ENCODE measurements around the gene CXCL17.
A peak's percentile ranks its signal among the peaks of the same experiment; 100 is the strongest.
"Not testable (repeated sequence)": the region's sequence is repeated elsewhere in the genome, so short reads cannot be mapped to it uniquely, and the experiment has no call there.

The CXCL17 gene

GRCh38 chr19:42466521-42467182 is 23.9 kb upstream of the CXCL17 start:
- peak in 1 of 10 donors; percentile 10 for DNase-seq
- intact Hi-C loops (cut with DNase I): no loop called here

- DNase-seq: no peak
- intact Hi-C loops (cut with DNase I): no loop called here
Measured at GRCh38 chr19:42465827-42466280, 23.1 kb upstream of the CXCL17 start.

DNA sequence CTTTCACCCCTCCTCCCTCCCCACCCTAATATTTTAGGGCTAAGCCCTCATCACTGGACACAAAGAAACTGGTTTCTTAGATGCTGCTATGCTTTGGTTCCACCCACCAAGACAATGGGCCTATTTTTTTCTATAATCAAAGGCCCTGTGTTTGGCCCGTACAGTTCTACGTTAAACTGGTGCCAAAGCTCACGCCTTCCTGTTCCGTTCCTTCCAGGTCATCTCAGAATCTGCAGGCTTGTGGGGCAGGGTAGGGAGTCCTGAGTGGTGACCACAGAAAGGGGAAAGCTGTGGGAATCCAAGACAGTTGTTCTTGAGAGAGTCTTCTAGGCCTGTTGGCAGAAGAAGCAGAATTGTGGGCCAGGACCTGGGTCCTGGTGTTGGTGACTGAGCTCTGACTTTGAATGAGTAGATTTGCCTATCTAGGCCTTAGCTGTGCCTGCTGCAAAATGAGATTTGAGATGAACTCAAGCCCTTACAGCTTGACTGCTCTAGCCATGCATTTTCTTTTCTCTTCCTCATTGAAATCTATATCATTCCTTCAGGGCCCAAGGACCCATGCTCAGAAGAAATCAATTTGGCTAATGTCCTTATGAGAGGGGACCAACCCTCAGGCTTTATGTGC is 19.1 kb upstream of the CXCL17 start:
- intact Hi-C loops (cut with DNase I): no loop called here
- peak in 8 of 10 donors; percentile 25 to 93 (median 58) for DNase-seq

DNA sequence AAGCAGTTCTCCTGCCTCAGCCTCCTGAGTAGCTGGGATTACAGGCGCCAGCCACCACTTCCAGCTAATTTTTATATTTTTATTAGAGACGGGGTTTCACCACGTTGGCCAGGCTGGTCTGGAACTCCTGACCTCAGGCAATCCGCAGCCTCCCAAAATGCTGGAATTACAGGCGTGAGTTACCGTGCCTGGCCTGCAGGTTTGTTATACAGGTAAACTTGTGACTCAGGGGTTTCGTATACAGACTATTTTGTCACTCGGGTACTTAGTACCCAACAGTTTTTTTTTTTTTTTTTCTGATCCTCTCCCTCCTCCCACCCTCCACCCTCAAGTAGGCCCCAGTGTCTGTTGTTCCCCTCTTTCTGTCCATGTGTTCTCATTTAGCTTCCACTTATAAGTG is 18.5 kb upstream of the CXCL17 start:
- intact Hi-C loops (cut with DNase I): not testable (repeated sequence)
- peak in 1 of 10 donors; percentile 27 for DNase-seq

GRCh38 chr19:42459926-42460325 is 17.2 kb upstream of the CXCL17 start:
- DNase-seq: no peak
- intact Hi-C loops (cut with DNase I): no loop called here

DNA sequence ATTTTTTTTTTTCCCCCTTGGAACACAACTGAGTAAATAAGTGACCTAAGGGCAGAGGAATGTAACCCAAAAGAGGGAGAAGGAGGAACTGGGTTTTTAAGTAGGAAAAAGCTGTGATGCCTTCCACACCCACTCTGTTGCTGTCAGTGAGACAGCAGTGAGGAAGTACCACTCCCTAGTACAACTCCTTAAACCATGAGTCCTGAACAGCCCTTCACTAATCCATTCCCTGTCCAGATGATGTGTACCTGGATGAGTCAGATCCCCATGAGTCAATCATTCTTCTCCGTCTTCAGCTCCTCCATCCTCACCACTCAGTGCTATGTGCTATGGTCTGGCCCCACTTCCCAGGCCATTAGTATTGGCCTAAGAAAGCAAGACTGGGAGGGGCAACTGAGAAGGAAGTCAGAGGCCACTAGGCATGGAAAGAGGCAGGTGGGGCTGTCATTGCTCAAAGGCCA is 12.9 kb upstream of the CXCL17 start:
- intact Hi-C loops (cut with DNase I): no loop called here
- no peak for DNase-seq

GRCh38 chr19:42455086-42455485 is 12.3 kb upstream of the CXCL17 start:
- intact Hi-C loops (cut with DNase I): no loop called here
- DNase-seq: no peak

DNA sequence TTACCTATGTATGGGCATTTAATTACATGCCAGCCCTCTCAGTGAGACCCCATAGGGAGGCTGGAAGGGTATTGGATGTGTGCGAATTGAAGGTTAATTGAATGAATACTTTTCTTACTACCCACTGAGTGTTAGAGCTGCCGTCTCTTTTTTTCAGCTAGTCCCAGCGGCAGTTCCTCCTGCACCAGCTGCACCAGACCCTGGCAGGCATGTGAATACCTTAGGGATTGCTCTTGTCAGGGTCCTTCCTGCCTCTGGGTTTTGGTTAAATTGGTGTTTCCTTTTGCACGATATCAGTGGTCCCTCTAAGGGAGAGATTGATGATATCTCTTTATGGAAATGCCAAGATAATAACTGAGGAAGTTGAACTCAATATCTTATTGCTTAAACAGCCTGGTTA is 9.8 kb upstream of the CXCL17 start:
- intact Hi-C loops (cut with DNase I): no loop called here
- no peak for DNase-seq

- peak in 8 of 10 donors; percentile 18 to 92 (median 70) for DNase-seq
- intact Hi-C loops (cut with DNase I): loop anchor here (1.0 kb wide), 1 partner anchor 79 kb away; no protein-coding TSS in a partner anchor
Measured at GRCh38 chr19:42450314-42450934, 7.7 kb upstream of the CXCL17 start.

DNA sequence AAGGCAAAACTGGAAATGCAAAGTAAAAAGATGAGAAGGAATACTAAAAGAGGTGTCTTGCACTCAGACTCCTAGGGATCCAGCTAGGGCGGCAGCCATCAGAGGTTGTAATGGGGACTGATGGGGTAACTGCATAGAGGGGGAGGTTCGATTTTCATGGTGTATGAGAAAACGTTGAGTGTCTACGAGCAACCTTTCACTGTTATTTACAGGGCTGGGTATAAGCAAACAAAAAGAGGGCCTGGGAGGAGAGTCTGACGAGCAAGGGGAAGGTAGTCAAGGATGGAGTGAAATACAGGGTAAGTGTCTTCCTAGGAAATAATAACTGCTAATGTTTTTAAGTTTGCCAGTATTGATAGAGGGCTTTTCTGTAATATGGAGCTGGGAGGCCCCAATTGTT is 5.6 kb upstream of the CXCL17 start:
- DNase-seq; intact Hi-C loops (cut with DNase I): not testable (repeated sequence)

DNA sequence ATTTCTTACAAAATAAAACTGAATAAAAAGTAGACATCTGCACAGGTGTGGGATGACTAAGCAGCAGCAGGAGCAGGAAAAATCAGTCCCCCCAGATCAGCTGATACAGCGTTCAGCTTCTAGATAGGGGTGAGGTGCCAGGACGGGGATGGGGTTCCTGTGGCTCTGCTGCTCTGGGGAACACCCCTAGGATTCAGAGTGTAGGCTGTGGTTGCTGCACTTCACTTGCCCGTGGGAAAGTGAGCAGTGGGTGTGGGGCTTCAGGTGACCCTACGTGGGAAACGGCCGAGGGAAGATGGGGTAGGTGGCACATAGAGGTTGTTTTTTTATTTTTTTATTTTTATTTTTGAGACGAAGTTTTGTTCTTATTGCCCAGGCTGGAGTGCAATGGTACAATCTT is 3.2 kb upstream of the CXCL17 start:
- intact Hi-C loops (cut with DNase I): no loop called here

DNA sequence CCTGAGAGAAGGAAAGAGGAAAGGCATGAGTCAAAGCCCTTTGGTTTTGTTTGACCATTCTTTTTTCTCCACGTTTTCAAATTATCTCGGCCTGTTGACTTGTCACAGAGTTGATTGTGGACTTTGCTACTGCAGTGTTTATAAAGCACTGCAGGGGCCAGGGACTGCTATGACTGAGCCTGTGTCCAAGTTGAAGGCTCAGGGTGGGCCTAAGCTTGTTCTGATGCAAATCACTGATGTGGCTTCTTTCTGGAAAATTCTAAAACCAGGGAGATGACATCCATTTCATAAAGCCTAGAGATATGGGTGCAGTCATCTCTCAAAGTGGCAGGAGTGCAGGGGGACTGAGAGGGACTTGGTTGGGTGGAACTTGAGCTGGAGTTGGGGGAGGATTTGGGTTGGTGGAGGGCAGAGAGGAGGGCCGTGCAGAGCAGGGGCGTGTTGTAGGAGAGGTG is 1.2 kb upstream of the CXCL17 start:
- intact Hi-C loops (cut with DNase I): no loop called here
- DNase-seq: peak in 1 of 10 donors; percentile 14

More for the DNA sequence above, 3.2 kb upstream of the CXCL17 start:
- DNase-seq: no peak

GRCh38 chr19:42441049-42441445 is 1.7 kb downstream of the CXCL17 start:
- DNase-seq: peak in 1 of 10 donors; percentile 15
- intact Hi-C loops (cut with DNase I): no loop called here

DNA sequence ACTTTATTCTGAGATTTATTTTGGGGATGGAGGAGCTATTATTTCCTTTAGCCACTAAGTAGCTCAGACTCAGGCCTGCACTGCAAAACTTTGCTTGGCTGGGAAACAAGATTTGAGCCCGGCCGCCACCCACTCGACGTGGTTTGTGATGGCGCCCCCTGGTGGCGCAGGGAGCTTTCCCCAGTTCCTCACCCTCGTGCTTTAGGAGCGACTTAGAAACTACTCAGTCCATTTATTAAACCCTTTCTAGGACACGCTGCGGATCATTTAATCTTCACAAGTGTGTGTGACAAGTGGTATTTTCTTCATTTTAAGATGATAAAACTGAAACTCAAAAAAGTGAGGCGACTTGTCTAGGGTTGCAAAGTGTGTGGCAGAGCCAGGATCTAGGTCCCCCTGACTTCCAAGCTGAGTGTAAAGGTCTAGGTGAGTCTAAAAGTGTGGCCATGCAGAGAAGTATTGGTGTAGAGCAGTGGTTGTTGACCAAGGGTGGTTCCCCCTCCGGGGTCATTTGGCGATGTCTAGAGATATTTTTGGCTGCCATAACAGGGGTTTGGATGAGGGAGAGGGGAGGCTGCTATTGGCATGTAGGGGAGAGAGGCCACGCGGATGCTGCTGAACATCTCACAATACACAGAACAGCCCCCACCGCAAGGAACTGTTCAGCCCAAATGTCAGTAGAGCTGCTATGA is 2.2 kb downstream of the CXCL17 start:
- intact Hi-C loops (cut with DNase I): no loop called here
- DNase-seq: peak in 7 of 10 donors; percentile 43 to 91 (median 74)

GRCh38 chr19:42436006-42436405 is 6.7 kb downstream of the CXCL17 start:
- intact Hi-C loops (cut with DNase I): no loop called here
- DNase-seq: no peak

DNA sequence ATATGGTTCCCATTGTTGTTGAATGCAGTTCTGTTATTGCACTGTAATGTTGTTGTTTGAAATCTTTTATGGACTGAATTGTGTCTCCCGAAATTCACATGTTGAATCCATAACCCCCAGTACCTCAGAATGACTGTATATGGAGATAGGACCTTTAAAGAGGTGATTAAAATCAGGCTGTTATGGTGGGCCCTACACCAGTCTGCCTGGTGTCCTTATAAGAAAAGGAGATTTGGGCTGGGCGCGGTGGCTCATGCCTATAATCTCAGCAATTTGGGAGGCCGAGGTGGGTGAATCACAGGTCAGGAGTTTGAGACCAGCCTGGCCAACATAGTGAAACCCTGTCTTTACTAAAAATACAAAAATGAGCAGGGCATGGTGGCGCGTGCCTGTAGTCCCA is 7.4 kb downstream of the CXCL17 start:
- intact Hi-C loops (cut with DNase I): no loop called here
- peak in 1 of 10 donors; percentile 10 for DNase-seq

DNA sequence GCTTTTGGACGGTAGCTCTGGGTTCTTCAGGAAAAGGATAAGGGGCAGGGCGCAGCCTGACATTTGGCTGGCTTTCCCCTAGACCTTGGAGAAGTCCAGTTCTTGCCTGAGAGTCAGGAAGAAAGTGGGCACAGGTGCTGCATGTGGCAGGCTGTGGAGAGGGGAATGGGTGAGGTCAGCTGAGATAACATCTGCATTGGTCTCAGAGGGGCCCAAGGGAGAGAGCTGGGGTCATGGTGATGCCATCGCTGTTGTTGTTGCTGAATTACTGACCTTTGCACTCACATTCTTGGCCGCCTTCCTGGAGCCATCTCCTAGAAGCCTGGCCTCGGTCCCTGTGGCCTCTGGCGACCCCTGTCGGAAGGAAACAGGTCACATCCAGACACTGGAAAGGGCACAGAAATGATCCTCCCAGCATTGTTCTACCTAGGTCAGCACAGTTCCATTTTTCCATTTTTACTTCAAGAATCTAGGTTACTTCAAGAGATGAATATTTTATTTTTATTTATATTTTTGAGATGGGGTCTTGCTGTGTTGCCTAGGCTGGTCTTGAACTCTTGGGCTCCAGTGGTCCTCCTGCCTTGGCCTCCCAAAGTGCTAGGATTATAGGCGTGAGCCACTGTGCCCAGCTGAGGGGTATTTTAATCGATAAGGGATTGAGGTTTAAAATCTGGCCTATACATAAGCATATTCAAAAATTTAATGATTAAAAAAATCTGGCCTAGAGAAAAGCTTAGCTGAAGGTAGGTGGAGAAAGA is 9.1 kb downstream of the CXCL17 start:
- DNase-seq: peak in 9 of 10 donors; percentile 26 to 95 (median 74)
- intact Hi-C loops (cut with DNase I): no loop called here

GRCh38 chr19:42431486-42431885 is 11.3 kb downstream of the CXCL17 start:
- DNase-seq: no peak
- intact Hi-C loops (cut with DNase I): no loop called here

DNA sequence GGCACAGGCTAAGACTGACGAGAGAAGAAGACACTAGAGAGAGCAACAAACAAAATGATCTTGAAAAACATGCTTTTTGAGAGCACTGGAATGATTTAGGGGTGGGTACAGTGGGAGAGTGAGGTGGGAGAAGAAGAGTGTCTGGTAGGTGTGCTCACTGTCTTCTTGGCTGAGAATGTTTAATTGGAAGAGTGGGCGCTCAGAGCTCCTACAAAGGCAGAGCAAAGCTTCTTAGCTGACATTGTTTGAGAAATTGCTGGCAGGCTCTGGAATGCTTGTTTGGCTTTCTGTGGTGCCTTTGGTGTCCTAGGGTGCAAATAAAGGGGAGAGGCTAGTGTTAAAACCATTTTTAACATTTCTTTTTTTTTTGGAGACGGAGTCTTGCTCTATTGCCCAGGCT is 14.1 kb downstream of the CXCL17 start:
- DNase-seq: peak in 1 of 10 donors; percentile 3
- intact Hi-C loops (cut with DNase I): no loop called here

DNA sequence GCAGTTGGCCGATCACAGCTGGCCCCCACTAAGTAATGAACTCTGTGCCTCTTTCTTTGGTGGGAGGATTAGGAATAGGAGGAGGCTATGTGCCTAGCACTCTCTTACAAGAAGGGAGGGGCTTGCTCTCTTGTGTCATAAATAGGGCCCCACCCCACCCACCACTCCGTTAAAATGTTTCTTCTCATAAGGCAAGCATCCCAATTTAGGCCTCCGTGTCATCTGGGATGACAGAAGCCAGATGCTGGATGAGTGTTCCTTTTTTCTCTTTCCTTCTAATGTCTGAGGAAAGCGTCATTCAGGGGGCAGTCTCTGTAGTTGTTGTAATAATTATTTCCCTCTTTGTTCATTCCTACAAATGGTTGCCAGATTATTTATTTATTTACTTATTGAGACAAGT is 15.4 kb downstream of the CXCL17 start, which contains the start of gene LIPE:
TSS of gene LIPE (minus strand) at position 76 of the 400 bp plus-strand sequence. CDS start 239 bp downstream, outside the sequence.
- DNase-seq: peak in 1 of 10 donors; percentile 44
- intact Hi-C loops (cut with DNase I): no loop called here

All from posterior cingulate gyrus (tissue), 11 donors.